PC-3 (cell line): Measurements from ENCODE around the gene DHCR24. TPM values are rescaled to one million over a fixed set of nuclear protein-coding genes. Genes with fewer than 3 reads are reported as not detected.

Experiments
- ATAC-seq: fragments of 200-7000 bp; cut with Tn5 transposase; 2 replicates; pipeline ENCODE4 v1.9.1; 2020; ENCODE audit warnings: mild to moderate bottlenecking, moderate library complexity
- BruUV-seq: library from RNA; stranded (reverse); fragments of 400-500 nt; replicated peaks from 2 replicates; lab custom pipeline; 2021; lab: Mats Ljungman, UMichigan
- CTCF ChIA-PET: fragments of 300-600 bp; sonication (Branson Sonifier 250); formaldehyde crosslinking; loops from one replicate; lab custom pipeline; 2022; ENCODE audit warnings: antibody characterized with exemption; lab: Charles Lee
- POLR2A ChIA-PET: fragments of 300-600 bp; sonication (Branson Sonifier 250); formaldehyde crosslinking; loops from one replicate; lab custom pipeline; 2022; ENCODE audit warnings: antibody characterized with exemption; ENCODE audit not compliant: unreplicated experiment; lab: Charles Lee
- DNase-seq: peaks from one replicate; pipeline ENCODE4 v3.0.0-alpha.2; 2015
- H2AFZ ChIP-seq: fragments of 300-600 bp; sonication (generic); 2 replicates; pipeline ENCODE4 v1.6.0; 2016; ENCODE audit warnings: antibody characterized with exemption, low read length
- H3F3A ChIP-seq: fragments of 300-600 bp; sonication (generic); one replicate; pipeline ENCODE4 v1.6.0; 2017; ENCODE audit warnings: antibody characterized with exemption, low read length, control low read depth, mild to moderate bottlenecking; ENCODE audit not compliant: unreplicated experiment
- H3K27ac ChIP-seq: fragments of 300-600 bp; sonication (generic); 2 replicates; pipeline ENCODE4 v1.5.1; 2016; ENCODE audit warnings: mild to moderate bottlenecking, low read length
- H3K27me3 ChIP-seq: fragments of 300-600 bp; sonication (generic); 2 replicates; pipeline ENCODE4 v1.6.1; 2016; ENCODE audit warnings: low read length, mixed read lengths
- H3K36me3 ChIP-seq: fragments of 300-600 bp; sonication (generic); 2 replicates; pipeline ENCODE4 v1.6.1; 2016; ENCODE audit warnings: low read depth, mixed run types, low read length, mixed read lengths
- H3K4me1 ChIP-seq: fragments of 300-600 bp; sonication (generic); 2 replicates; pipeline ENCODE4 v1.5.1; 2016; ENCODE audit warnings: low read length; ENCODE audit not compliant: insufficient read depth
- H3K4me2 ChIP-seq: fragments of 300-600 bp; sonication (generic); 2 replicates; pipeline ENCODE4 v1.6.0; 2016; ENCODE audit warnings: low read length
- H3K4me3 ChIP-seq: fragments of 300-600 bp; sonication (generic); 2 replicates; pipeline ENCODE4 v1.5.1; 2016; ENCODE audit warnings: mild to moderate bottlenecking, low read length, mixed read lengths
- H3K79me2 ChIP-seq: fragments of 300-600 bp; sonication (generic); 2 replicates; pipeline ENCODE4 v1.6.1; 2017; ENCODE audit warnings: low read length, mixed read lengths
- H3K9ac ChIP-seq: fragments of 300-600 bp; sonication (generic); 2 replicates; pipeline ENCODE4 v1.6.0; 2016; ENCODE audit warnings: mild to moderate bottlenecking, low read length
- H3K9me2 ChIP-seq: fragments of 300-600 bp; sonication (generic); replicated peaks from 2 replicates; pipeline ENCODE4 v1.6.1; 2016; ENCODE audit warnings: mixed run types, low read length, mixed read lengths
- H3K9me3 ChIP-seq: fragments of 300-600 bp; sonication (generic); 2 replicates; pipeline ENCODE4 v1.6.1; 2016; ENCODE audit warnings: low read length, mixed read lengths
- H4K20me1 ChIP-seq: fragments of 300-600 bp; sonication (generic); 2 replicates; pipeline ENCODE4 v1.6.1; 2016; ENCODE audit warnings: low read length, mixed read lengths
- CTCF ChIP-seq: fragments of 300-600 bp; sonication (generic); conservative IDR thresholded peaks from 2 replicates; pipeline ENCODE4 v1.5.1; 2017; ENCODE audit warnings: antibody characterized with exemption, low read depth, mild to moderate bottlenecking, low read length
- EZH2 ChIP-seq: fragments of 300-600 bp; sonication (generic); IDR thresholded peaks from one replicate; pipeline ENCODE4 v1.6.1; 2017; ENCODE audit warnings: antibody characterized with exemption, mild to moderate bottlenecking, low read length; ENCODE audit not compliant: unreplicated experiment
- EZH2phosphoT487 ChIP-seq: fragments of 300-600 bp; sonication (generic); IDR thresholded peaks from 2 replicates; pipeline ENCODE4 v1.6.1; 2018; ENCODE audit warnings: mild to moderate bottlenecking, antibody characterized with exemption, low read length, borderline replicate concordance
- intact Hi-C: fragments of 100-400 bp; cut with micrococcal nuclease; formaldehyde crosslinking; loops from 2 replicates; pipeline ENCODE4 v1.9.0; 2023
- total RNA-seq: library from RNA; depleted of rRNA; stranded (reverse); fragments of >200 nt; gene quantifications from 2 replicates; pipeline ENCODE4 v1.2.3, GENCODE V29; 2014

Gene DHCR24
- total RNA-seq, 1 experiment from 2014 or later: 166 TPM

DNA sequence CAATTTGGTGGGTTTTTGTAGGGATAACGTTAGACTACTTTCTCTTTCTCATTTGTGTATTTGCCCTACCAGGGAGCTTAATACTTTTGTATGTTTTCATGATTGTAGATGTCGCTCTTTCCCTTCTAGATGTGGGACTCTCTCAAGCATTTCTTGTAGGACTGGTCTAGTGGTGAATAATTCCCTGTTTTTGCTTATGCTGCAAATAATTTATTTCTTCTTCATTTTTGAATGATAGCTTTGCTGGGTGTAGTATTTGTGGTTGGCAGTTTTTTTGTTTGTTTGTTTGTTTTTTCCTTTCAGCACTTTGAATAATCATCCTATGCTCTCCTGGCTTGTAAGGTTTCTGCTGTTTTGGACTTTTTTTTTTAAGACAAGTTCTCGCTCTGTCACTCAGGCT, 63.3 kb downstream of the DHCR24 start:
- H4K20me1 ChIP-seq: no peaks in the 10 kb centered on the region
- H3F3A ChIP-seq: no peaks in the 10 kb centered on the region
- H3K9me3 ChIP-seq: no peaks in the 10 kb centered on the region
- no peak for ATAC-seq
- H3K27ac ChIP-seq: no peak overlapping the region
- H3K9me2 ChIP-seq: no peaks in the 10 kb centered on the region
- BruUV-seq: no TSS peak
- no peak for DNase-seq
- H3K79me2 ChIP-seq: no peaks in the 10 kb centered on the region
- intact Hi-C loops: no loop called here
- no peaks in the 10 kb centered on the region for H3K27me3 ChIP-seq
- TF ChIP-seq EZH2: no peak
- TF ChIP-seq EZH2phosphoT487: no peak
- TF ChIP-seq CTCF: no peak
- H3K4me2 ChIP-seq: no peak overlapping the region
- no peaks in the 10 kb centered on the region for H3K36me3 ChIP-seq
- no peak overlapping the region for H3K9ac ChIP-seq
- POLR2A ChIA-PET: no interaction called here
- H2AFZ ChIP-seq: no peak overlapping the region
- no peaks in the 10 kb centered on the region for H3K4me1 ChIP-seq
- H3K4me3 ChIP-seq: no peak overlapping the region
- CTCF ChIA-PET: no interaction called here

DNA sequence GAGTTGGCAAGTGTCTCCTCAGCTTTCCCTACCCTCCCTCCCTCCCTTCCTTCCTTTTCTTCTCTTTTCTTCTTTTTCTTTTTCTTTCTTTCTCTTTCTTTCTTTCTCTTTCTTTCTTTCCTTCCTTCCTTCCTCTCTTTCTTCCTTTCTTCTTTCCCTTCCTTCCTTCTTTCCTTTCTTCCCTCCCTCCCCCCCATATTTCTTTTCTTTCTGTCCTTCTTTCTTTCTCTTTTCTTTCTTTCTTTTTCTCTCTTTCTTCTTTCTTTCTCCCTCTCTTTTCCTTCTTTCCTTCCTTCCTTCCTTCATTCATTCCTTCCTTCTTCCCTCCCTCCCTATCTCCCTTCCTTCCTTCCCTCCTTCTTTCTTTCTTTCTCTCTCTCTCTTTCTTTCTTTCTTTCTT, 67.3 kb downstream of the DHCR24 start:
- H4K20me1 ChIP-seq: no peaks in the 10 kb centered on the region
- ATAC-seq (no peak), DNase-seq (no peak)
- intact Hi-C loops: no loop called here
- H3K4me1 ChIP-seq: no peaks in the 10 kb centered on the region
- H3K27ac ChIP-seq: no peak overlapping the region
- TF ChIP-seq EZH2phosphoT487 (no peak), CTCF (no peak), EZH2 (no peak)
- no peak overlapping the region for H3K4me2 ChIP-seq
- ChIA-PET CTCF (no interaction called here), POLR2A (no interaction called here)
- H3F3A ChIP-seq: no peaks in the 10 kb centered on the region
- no TSS peak for BruUV-seq
- H3K4me3 ChIP-seq: no peak overlapping the region
- no peaks in the 10 kb centered on the region for H3K79me2 ChIP-seq
- H2AFZ ChIP-seq: no peak overlapping the region
- no peaks in the 10 kb centered on the region for H3K9me3 ChIP-seq
- H3K9ac ChIP-seq: no peak overlapping the region
- no peaks in the 10 kb centered on the region for H3K9me2 ChIP-seq
- H3K36me3 ChIP-seq: no peaks in the 10 kb centered on the region
- H3K27me3 ChIP-seq: no peaks in the 10 kb centered on the region

GRCh38 chr1:54819195-54819536, 67.8 kb downstream of the DHCR24 start:
- no peaks in the 10 kb centered on the region for H3K9me3 ChIP-seq
- no peak overlapping the region for H3K4me3 ChIP-seq
- TF ChIP-seq CTCF (no peak), EZH2 (no peak), EZH2phosphoT487 (no peak)
- no peaks in the 10 kb centered on the region for H3K36me3 ChIP-seq
- no peak overlapping the region for H3K27ac ChIP-seq
- H3K27me3 ChIP-seq: no peaks in the 10 kb centered on the region
- no TSS peak for BruUV-seq
- no peaks in the 10 kb centered on the region for H3K4me1 ChIP-seq
- no peaks in the 10 kb centered on the region for H3K9me2 ChIP-seq
- H3F3A ChIP-seq: no peaks in the 10 kb centered on the region
- ChIA-PET CTCF (no interaction called here), POLR2A (no interaction called here)
- ATAC-seq (no peak), DNase-seq (no peak)
- no peak overlapping the region for H2AFZ ChIP-seq
- intact Hi-C loops: no loop called here
- no peaks in the 10 kb centered on the region for H3K79me2 ChIP-seq
- no peak overlapping the region for H3K4me2 ChIP-seq
- H4K20me1 ChIP-seq: no peaks in the 10 kb centered on the region
- H3K9ac ChIP-seq: no peak overlapping the region
